Islet precursor cell (in vitro differentiated cells): ENCODE data around the gene RFESD.
"Not testable (repeated sequence)": the region's sequence is repeated elsewhere in the genome, so short reads cannot be mapped to it uniquely, and the experiment has no call there.

Experiments
- DNase-seq: peaks from one replicate; pipeline ENCODE4 v3.0.0-alpha.2; 2018

The RFESD gene

GRCh38 chr5:95667678-95668077 lies 21.1 kb downstream of the RFESD start:
- DNase-seq = no peak

DNA sequence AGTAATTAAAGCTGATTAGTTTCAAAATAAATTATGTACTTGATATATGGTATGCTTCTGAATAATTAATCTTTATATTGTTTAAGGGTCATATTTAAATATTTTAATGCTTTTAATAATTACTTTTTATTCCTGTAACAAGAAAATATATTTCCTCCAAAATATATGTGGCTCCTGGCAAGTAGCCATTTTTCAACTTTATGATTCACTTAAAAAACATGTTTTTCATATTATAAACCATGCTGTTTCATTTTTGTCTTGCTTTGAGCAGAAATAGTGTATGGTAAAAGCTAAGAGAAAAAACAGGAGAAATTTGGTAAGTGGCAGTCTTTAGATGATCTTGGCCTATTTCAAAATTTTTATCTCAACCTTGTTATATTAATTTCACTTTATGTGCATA lies 21.6 kb downstream of the RFESD start:
- no peak for DNase-seq

DNA sequence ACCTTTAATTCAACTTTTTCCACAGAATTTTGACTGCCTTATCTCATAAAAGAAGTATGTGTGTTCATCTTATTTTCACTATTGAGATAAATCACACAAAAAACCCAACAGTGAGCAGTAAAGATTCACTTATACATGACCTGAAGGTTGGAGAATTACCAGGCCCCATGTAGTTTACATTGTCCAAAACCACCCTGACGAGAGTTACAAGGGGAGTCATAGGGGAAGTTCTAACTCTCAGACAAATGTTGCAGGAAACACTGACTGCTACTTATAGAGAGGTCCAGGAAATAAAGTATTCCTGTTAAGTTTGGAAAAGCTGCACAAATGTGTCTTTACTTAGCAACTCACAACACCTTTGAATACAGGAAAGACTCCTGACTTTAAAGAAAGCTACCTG lies 22.2 kb downstream of the RFESD start:
- DNase-seq = no peak

DNA sequence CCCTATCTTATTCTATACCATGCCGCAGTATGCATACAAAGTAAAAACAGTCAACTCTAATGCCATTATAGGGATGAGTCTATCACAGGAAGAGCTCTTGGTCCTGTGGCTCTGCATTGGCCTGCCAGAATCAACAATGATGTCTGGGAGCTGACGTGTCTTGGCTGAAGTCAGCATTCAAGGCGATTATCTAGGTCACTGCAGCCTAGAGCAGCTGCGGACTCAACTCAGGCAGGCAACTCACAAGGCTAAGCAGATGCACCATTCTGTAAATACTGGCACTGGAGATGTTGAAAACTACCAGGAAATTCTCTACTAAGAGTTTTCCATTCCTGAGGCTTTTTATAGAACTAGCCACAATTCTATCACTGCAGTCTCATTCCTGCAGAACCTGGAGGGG lies 23.0 kb downstream of the RFESD start:
- peak; percentile 66 for DNase-seq

- no peak for DNase-seq
Measured at GRCh38 chr5:95669985-95670384, 23.4 kb downstream of the RFESD start.

DNA sequence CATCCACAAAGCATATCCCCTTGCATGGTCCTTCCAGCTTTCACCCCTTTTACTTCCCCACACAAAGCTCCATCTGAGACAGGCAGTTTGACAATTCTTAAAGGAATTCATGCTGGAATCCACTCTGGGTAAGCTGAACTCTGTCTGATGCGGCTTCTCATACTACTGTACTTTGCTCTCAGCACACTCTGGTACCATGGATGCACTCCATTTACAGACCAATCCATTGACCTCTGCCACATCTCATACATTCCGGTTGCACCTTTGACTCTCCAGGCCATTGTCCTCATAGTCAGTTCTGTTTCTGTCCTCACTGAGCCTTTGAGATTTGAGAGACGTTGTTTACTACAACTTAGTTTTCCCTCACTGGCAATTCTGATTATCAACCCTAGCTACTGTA lies 24.0 kb downstream of the RFESD start:
- no peak for DNase-seq

DNA sequence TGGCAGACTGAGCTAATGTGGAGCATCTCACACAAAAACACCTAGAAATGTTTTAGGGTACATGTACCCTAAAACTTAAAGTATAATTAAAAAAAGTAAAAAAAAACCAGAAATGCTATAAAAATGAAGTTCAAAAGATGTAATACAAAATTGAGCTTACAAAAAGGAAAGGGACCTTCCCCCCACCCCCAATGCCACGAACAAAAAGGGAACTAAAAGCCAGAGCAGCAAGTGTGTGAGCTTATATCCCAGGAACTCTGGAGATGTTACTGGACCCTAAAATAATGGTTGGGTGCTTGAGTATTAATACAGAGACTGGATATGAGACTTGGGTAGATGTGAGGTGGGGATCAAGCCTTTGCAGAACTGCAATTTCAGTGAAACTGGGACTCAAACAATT lies 25.2 kb downstream of the RFESD start:
- DNase-seq = no peak

DNA sequence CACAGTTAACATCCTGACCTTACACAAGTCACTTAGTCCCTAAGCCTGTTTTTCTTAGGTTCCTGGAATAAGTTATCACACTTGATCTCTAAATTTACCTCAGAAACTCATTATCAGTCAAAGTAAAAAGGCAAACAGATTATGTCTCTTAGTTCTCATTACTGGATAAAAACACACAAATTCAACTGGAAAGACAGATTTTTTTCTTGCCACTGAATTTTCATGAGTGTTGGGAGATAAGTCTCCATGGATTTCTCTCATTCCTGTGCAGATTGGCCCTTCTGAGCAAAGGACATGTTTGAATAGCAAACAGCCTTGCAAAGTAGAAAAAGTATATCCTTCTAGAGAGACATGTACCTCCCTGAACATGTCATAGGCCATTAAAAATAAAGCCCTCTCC lies 26.1 kb downstream of the RFESD start:
- no peak for DNase-seq

GRCh38 chr5:95673081-95673480 lies 26.5 kb downstream of the RFESD start:
- peak; percentile 52 for DNase-seq

DNA sequence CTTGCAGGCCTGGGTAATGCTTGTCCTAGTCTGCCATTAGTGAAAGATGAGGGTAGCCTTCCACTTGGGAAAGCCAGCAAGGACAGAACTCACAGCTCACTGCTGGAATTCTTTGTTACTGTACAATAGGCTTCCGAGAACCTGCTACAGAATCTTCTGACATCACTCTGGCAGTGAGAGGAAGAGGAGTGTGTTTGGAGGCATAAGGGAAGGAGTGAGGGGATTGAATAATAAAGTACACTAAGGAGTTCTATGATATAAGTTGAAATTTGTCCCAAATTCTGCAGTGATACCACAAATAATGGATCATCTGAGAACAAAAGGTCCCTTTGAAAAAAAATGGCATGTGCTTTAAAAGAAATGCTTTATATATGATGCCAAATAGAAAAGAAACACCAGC lies 36.3 kb downstream of the RFESD start, which contains the start of gene SPATA9:
TSS of gene SPATA9 (minus strand) at position 101 of the 400 bp plus-strand sequence. CDS start 137 bp downstream, outside the sequence.
- no peak for DNase-seq

- DNase-seq = no peak
Measured at GRCh38 chr5:95684361-95684760, 37.8 kb downstream of the RFESD start.

GRCh38 chr5:95686651-95687050 lies 40.1 kb downstream of the RFESD start:
- DNase-seq = peak; percentile 67

DNA sequence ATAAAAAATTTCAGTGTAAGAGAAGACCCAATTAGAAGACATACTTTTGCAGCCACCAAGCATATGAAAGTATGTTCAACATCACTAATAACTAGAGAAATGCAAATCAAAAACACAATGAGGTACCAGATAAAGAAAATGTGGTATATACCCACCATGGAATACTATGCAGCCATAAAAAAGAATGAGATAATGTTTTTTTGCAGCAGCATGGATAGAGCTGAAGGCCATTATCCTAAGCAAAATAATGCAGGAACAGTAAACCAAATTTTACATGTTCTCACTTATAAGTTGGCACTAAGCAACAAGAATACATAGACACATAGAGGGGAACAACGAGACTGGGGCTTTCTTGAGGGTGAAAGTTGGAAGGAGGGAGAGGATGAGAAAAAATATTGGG lies 43.1 kb downstream of the RFESD start:
- DNase-seq = no peak

- DNase-seq = no peak
Measured at GRCh38 chr5:95690333-95690732, 43.8 kb downstream of the RFESD start.

- peak; percentile 97 for DNase-seq
Measured at GRCh38 chr5:95697781-95698681, 51.5 kb downstream of the RFESD start.

DNA sequence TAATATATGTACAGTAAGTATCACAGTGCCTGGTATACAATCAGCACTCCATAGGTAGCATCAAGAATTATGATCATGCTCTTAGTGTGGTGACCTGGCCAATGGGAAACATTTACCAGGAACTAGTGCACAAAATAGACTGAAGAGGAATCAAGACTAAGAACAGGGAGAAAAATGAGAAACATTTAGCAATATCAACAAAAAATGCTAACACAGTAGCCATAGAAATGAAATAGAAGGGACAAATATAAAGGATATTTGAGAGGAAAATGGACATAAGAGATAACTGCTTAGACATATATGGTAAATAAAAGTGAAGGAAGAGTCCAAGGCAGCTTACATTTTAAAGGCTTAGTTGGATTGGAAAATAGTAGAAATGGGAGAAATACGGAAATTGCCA lies 52.8 kb downstream of the RFESD start:
- no peak for DNase-seq

DNA sequence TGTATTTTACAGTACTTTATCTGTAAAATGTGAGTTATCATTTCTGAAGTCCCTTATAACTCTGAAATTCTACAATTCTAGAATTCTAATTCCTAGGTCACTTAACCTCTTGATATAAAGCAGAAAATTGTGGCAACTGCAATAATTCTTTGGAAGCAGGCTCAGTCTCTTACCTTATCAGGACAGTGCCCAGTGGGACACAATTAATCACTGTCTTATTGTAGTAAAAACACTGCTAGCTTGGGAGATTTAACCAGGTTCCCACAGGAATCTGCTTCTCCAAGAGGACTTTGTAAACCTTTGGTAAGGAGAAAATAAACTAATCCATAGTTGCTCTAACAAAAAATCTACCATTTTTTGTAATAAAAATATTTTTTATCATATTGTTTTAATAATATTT lies 54.5 kb downstream of the RFESD start:
- no peak for DNase-seq

- DNase-seq = no peak
Measured at GRCh38 chr5:95704150-95704549, 57.6 kb downstream of the RFESD start.

DNA sequence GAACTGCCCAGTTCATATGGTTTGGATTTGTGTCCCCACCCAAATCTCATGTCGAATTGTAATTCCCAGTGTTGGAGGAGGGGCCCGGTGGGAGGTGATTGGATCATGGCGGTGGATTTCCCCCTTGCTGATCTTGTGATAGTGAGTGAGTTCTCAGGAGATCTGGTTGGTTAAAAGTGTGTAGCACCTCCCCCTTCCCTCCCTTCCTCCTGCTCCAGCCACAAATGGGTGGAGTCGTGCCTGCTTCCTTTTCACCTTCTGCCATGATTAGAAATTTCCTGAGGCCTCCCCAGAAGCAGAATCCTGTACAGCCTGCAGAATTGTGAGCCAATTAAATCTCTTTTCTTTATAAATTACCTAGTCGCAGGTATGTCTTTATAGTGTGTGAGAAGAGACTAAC lies 59.6 kb downstream of the RFESD start:
- DNase-seq = not testable (repeated sequence)

DNA sequence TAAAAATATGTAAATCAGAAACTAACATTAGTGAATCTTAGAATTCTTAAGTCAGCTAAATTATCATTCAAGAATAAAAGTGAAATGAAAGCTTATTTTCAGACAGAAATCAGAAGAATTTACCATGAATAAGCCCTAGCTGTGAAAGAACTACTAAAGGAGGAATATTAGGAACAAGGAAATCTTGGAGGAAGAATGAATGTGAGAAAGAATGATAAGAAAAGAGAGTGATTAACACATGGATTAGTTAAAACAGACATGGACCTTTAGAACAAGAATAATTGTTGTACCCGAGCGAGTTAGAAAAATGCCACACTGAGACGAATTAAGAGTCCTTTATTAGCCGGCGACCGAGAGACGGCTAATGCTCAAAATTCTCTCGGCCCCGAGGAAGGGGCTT lies 60.5 kb downstream of the RFESD start:
- no peak for DNase-seq
